Measurements from ENCODE around the gene PSAPL1. TPM values are rescaled to one million over a fixed set of nuclear protein-coding genes. Genes with fewer than 3 reads are reported as not detected.
A peak's percentile ranks its signal among the peaks of the same experiment; 100 is the strongest.

Gene PSAPL1
- total and polyA plus RNA-seq, 5 donors from 2014 or later, result not detected

DNA sequence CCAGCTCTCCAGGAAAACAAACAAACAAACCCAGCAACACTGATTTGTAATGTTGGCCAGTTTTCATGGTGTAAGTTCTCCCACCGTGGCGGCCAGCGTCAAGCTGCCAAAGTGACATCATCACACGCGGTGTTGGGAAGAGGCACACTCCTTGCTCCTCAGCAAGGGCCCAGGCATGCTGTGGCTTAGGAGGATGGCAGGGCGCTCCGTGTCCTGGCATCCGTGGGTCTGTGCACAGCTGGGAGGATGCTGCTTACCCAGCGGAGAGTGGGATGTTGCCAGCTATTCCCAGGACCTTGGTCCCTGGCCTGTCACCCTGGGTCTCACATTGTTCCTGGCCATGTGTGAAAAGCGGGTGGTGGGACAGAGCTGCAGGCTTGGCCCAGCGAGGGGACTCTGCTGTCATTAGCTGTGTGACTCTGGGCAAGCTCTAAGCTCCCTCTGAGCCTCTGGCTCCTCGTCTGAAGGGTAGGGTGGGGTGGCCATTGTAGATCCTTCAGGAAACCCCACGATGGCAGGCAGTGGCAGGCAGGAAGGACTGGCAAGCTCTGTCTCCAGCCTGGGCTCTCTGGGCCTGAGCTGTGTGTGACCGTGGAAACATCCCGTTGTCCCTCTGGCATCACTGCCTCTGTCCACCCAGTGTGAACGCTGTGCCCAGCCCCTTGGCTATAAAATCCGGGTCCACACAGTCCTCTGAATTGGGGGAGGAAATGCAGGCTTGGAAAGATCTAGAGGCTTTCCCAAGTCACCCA is 10.8 kb downstream of the PSAPL1 start:
- no peaks in the 10 kb centered on the region for H3K27me3 ChIP-seq (ENCODE audit: control insufficient read depth, insufficient read depth, low read length)
- no peaks in the 10 kb centered on the region for H3K36me3 ChIP-seq (ENCODE audit: control insufficient read depth, insufficient read depth, low read length)
- no peak overlapping the region for H3K4me3 Mint-ChIP-seq
- no peaks in the 10 kb centered on the region for H3K27me3 Mint-ChIP-seq
- no peaks in the 10 kb centered on the region for H3K9me3 Mint-ChIP-seq
- no peak for ATAC-seq (ENCODE audit: low read depth in 2 of 2)
- H3K9me3 ChIP-seq (ENCODE audit: control insufficient read depth in 2 of 2, low read length in 2 of 2), result no peaks in the 10 kb centered on the region
- H3K4me1 Mint-ChIP-seq, result no peaks in the 10 kb centered on the region
- DNase-seq, result no peak
- H3K36me3 Mint-ChIP-seq, result no peaks in the 10 kb centered on the region
- peak overlapping the region in 1 of 3 donors; percentile 48 for H3K27ac Mint-ChIP-seq
- H3K4me3 ChIP-seq (ENCODE audit: low read depth, low read length), result no peak overlapping the region
- H3K4me1 ChIP-seq (ENCODE audit: control insufficient read depth, insufficient read depth, low read length, poor library complexity, severe bottlenecking), result no peaks in the 10 kb centered on the region
- H3K27ac ChIP-seq (ENCODE audit: insufficient read depth, low read length, poor library complexity, severe bottlenecking), result no peak overlapping the region

- no peaks in the 10 kb centered on the region for H3K36me3 ChIP-seq (ENCODE audit: control insufficient read depth, insufficient read depth, low read length)
- no peak for ATAC-seq (ENCODE audit: low read depth in 2 of 2)
- no peaks in the 10 kb centered on the region for H3K36me3 Mint-ChIP-seq
- H3K4me1 ChIP-seq (ENCODE audit: control insufficient read depth, insufficient read depth, low read length, poor library complexity, severe bottlenecking), result no peaks in the 10 kb centered on the region
- H3K4me1 Mint-ChIP-seq, result no peaks in the 10 kb centered on the region
- no peak overlapping the region for H3K4me3 ChIP-seq (ENCODE audit: low read depth, low read length)
- H3K9me3 Mint-ChIP-seq, result peaks cover 0 to 3% (median 0%) of the 10 kb centered on the region in 7 donors
- no peaks in the 10 kb centered on the region for H3K27me3 Mint-ChIP-seq
- no peaks in the 10 kb centered on the region for H3K27me3 ChIP-seq (ENCODE audit: control insufficient read depth, insufficient read depth, low read length)
- no peak overlapping the region for H3K27ac Mint-ChIP-seq
- H3K4me3 Mint-ChIP-seq, result no peak overlapping the region
- DNase-seq, result no peak
- H3K27ac ChIP-seq (ENCODE audit: insufficient read depth, low read length, poor library complexity, severe bottlenecking), result no peak overlapping the region
- H3K9me3 ChIP-seq (ENCODE audit: control insufficient read depth in 2 of 2, low read length in 2 of 2), result peaks cover 0 to 3% of the 10 kb centered on the region in 2 experiments
Observed at GRCh38 chr4:7423391-7423790, 11.3 kb downstream of the PSAPL1 start.

DNA sequence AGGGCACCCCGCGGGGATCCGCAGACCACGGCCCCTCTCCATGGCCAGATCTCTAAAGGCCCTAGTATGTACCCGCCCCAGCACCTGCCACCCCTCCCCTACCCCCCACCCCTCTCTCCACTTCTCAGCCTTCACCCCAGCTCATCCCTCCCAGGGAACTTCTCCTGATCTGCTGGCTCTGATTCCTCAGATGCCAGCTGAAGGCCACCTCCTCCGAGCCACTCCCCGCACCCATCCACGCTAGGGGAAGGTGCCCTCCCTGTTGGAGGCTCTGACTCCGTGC is 11.9 kb downstream of the PSAPL1 start:
- DNase-seq (no peak), ATAC-seq (ENCODE audit: low read depth in 2 of 2) (no peak)
- Histone ChIP-seq H3K27ac (ENCODE audit: insufficient read depth, low read length, poor library complexity, severe bottlenecking) (no peak overlapping the region), H3K36me3 (ENCODE audit: control insufficient read depth, insufficient read depth, low read length) (no peaks in the 10 kb centered on the region), H3K9me3 (ENCODE audit: control insufficient read depth in 2 of 2, low read length in 2 of 2) (peaks cover 0 to 3% of the 10 kb centered on the region in 2 experiments), H3K4me1 (ENCODE audit: control insufficient read depth, insufficient read depth, low read length, poor library complexity, severe bottlenecking) (no peaks in the 10 kb centered on the region), H3K4me3 (ENCODE audit: low read depth, low read length) (no peak overlapping the region), H3K27me3 (ENCODE audit: control insufficient read depth, insufficient read depth, low read length) (no peaks in the 10 kb centered on the region)
- H3K4me1 Mint-ChIP-seq, result no peaks in the 10 kb centered on the region
- H3K27ac Mint-ChIP-seq, result no peak overlapping the region
- peaks cover 0 to 4% (median 2%) of the 10 kb centered on the region in 7 donors for H3K9me3 Mint-ChIP-seq
- no peak overlapping the region for H3K4me3 Mint-ChIP-seq
- H3K36me3 Mint-ChIP-seq, result no peaks in the 10 kb centered on the region
- no peaks in the 10 kb centered on the region for H3K27me3 Mint-ChIP-seq

DNA sequence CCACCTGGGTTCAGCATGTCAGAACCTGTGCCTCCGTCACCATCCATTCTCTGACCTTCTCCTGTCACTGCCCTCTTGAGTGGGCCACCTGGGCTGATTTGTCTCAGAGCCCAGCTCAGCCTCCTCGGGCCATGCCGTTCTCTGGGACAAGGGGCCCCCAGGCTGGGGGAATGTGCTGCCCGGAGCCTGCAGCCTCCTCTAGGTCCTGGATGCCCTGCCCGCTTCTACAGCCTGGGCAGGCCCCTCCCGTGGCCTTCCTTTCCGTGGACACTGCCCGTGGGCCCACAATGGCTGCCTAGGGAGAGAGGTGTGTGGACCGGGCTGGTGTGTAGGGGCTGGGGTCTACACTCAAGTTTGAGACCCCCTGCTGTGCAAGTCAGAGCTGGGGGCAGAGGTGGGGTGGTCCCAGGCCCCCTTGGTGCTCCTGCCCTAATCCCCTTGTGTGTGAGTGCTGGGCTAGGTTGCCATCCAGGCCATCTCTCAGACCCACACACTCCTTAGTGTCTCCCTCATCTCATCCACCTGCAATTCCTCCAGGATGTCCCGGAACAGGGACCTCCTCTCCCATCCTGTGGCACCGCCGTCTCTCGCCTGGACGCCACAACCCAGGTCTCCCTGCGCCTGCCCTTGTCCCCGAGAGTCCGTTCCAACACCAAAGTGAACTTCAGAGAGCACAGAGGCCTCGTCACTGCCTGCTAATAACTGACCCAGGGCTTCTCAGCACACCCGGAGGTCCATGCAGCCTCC is 12.4 kb downstream of the PSAPL1 start:
- peaks cover 0 to 3% of the 10 kb centered on the region in 2 experiments for H3K9me3 ChIP-seq (ENCODE audit: control insufficient read depth in 2 of 2, low read length in 2 of 2)
- H3K4me3 ChIP-seq (ENCODE audit: low read depth, low read length), result no peak overlapping the region
- no peak for DNase-seq
- Mint-ChIP-seq H3K36me3 (no peaks in the 10 kb centered on the region), H3K27ac (no peak overlapping the region), H3K27me3 (no peaks in the 10 kb centered on the region), H3K4me3 (no peak overlapping the region), H3K9me3 (peaks cover 0 to 4% (median 2%) of the 10 kb centered on the region in 7 donors), H3K4me1 (no peaks in the 10 kb centered on the region)
- H3K27me3 ChIP-seq (ENCODE audit: control insufficient read depth, insufficient read depth, low read length), result no peaks in the 10 kb centered on the region
- ATAC-seq (ENCODE audit: low read depth in 2 of 2), result no peak
- no peaks in the 10 kb centered on the region for H3K36me3 ChIP-seq (ENCODE audit: control insufficient read depth, insufficient read depth, low read length)
- H3K4me1 ChIP-seq (ENCODE audit: control insufficient read depth, insufficient read depth, low read length, poor library complexity, severe bottlenecking), result no peaks in the 10 kb centered on the region
- no peak overlapping the region for H3K27ac ChIP-seq (ENCODE audit: insufficient read depth, low read length, poor library complexity, severe bottlenecking)

GRCh38 chr4:7421356-7422150 is 13.2 kb downstream of the PSAPL1 start:
- H3K27ac ChIP-seq (ENCODE audit: insufficient read depth, low read length, poor library complexity, severe bottlenecking), result no peak overlapping the region
- H3K36me3 Mint-ChIP-seq, result no peaks in the 10 kb centered on the region
- H3K4me1 ChIP-seq (ENCODE audit: control insufficient read depth, insufficient read depth, low read length, poor library complexity, severe bottlenecking), result no peaks in the 10 kb centered on the region
- no peaks in the 10 kb centered on the region for H3K27me3 Mint-ChIP-seq
- H3K9me3 ChIP-seq (ENCODE audit: control insufficient read depth in 2 of 2, low read length in 2 of 2), result peaks cover 0 to 3% of the 10 kb centered on the region in 2 experiments
- H3K27me3 ChIP-seq (ENCODE audit: control insufficient read depth, insufficient read depth, low read length), result no peaks in the 10 kb centered on the region
- H3K9me3 Mint-ChIP-seq, result peaks cover 0 to 4% (median 2%) of the 10 kb centered on the region in 7 donors
- no peaks in the 10 kb centered on the region for H3K4me1 Mint-ChIP-seq
- H3K4me3 ChIP-seq (ENCODE audit: low read depth, low read length), result no peak overlapping the region
- ATAC-seq (ENCODE audit: low read depth in 2 of 2) (no peak), DNase-seq (no peak)
- no peak overlapping the region for H3K27ac Mint-ChIP-seq
- no peak overlapping the region for H3K4me3 Mint-ChIP-seq
- no peaks in the 10 kb centered on the region for H3K36me3 ChIP-seq (ENCODE audit: control insufficient read depth, insufficient read depth, low read length)

- Histone ChIP-seq H3K27ac (ENCODE audit: insufficient read depth, low read length, poor library complexity, severe bottlenecking) (no peak overlapping the region), H3K36me3 (ENCODE audit: control insufficient read depth, insufficient read depth, low read length) (no peaks in the 10 kb centered on the region), H3K27me3 (ENCODE audit: control insufficient read depth, insufficient read depth, low read length) (no peaks in the 10 kb centered on the region), H3K4me1 (ENCODE audit: control insufficient read depth, insufficient read depth, low read length, poor library complexity, severe bottlenecking) (no peaks in the 10 kb centered on the region), H3K4me3 (ENCODE audit: low read depth, low read length) (no peak overlapping the region), H3K9me3 (ENCODE audit: control insufficient read depth in 2 of 2, low read length in 2 of 2) (peaks cover 0 to 3% of the 10 kb centered on the region in 2 experiments)
- no peaks in the 10 kb centered on the region for H3K27me3 Mint-ChIP-seq
- ATAC-seq (ENCODE audit: low read depth in 2 of 2) (no peak), DNase-seq (no peak)
- peaks cover 0 to 4% (median 2%) of the 10 kb centered on the region in 7 donors for H3K9me3 Mint-ChIP-seq
- no peaks in the 10 kb centered on the region for H3K4me1 Mint-ChIP-seq
- H3K27ac Mint-ChIP-seq, result no peak overlapping the region
- no peaks in the 10 kb centered on the region for H3K36me3 Mint-ChIP-seq
- H3K4me3 Mint-ChIP-seq, result no peak overlapping the region
Observed at GRCh38 chr4:7420661-7421040, 14.1 kb downstream of the PSAPL1 start.

- Histone ChIP-seq H3K36me3 (ENCODE audit: control insufficient read depth, insufficient read depth, low read length) (no peaks in the 10 kb centered on the region), H3K27me3 (ENCODE audit: control insufficient read depth, insufficient read depth, low read length) (no peaks in the 10 kb centered on the region), H3K9me3 (ENCODE audit: control insufficient read depth in 2 of 2, low read length in 2 of 2) (peaks cover 0 to 3% of the 10 kb centered on the region in 2 experiments), H3K4me1 (ENCODE audit: control insufficient read depth, insufficient read depth, low read length, poor library complexity, severe bottlenecking) (no peaks in the 10 kb centered on the region), H3K4me3 (ENCODE audit: low read depth, low read length) (no peak overlapping the region), H3K27ac (ENCODE audit: insufficient read depth, low read length, poor library complexity, severe bottlenecking) (no peak overlapping the region)
- Mint-ChIP-seq H3K4me1 (no peaks in the 10 kb centered on the region), H3K27ac (no peak overlapping the region), H3K4me3 (no peak overlapping the region), H3K9me3 (peaks cover 0 to 4% (median 2%) of the 10 kb centered on the region in 7 donors), H3K36me3 (no peaks in the 10 kb centered on the region), H3K27me3 (no peaks in the 10 kb centered on the region)
- ATAC-seq (ENCODE audit: low read depth in 2 of 2), result no peak
- DNase-seq, result no peak
Observed at GRCh38 chr4:7419961-7420660, 14.6 kb downstream of the PSAPL1 start.

Measured in CD4-positive, CD25-positive, alpha-beta regulatory T cell (primary cell).